Stimulated activated CD8-positive, alpha-beta memory T cell treated with anti-CD3 and anti-CD28 coated beads, Interleukin-12 subunit alpha, Interleukin-12 subunit beta, amount 100 ng/mL, for 4 hours (primary cell): ENCODE data around the gene STARD8.
"Not testable (repeated sequence)": the region's sequence is repeated elsewhere in the genome, so short reads cannot be mapped to it uniquely, and the experiment has no call there.

Source experiments
- DNase-seq: peaks from one replicate; pipeline ENCODE4 v3.0.0-alpha.2; 2020; ENCODE audit warnings: low read depth

Gene STARD8

DNA sequence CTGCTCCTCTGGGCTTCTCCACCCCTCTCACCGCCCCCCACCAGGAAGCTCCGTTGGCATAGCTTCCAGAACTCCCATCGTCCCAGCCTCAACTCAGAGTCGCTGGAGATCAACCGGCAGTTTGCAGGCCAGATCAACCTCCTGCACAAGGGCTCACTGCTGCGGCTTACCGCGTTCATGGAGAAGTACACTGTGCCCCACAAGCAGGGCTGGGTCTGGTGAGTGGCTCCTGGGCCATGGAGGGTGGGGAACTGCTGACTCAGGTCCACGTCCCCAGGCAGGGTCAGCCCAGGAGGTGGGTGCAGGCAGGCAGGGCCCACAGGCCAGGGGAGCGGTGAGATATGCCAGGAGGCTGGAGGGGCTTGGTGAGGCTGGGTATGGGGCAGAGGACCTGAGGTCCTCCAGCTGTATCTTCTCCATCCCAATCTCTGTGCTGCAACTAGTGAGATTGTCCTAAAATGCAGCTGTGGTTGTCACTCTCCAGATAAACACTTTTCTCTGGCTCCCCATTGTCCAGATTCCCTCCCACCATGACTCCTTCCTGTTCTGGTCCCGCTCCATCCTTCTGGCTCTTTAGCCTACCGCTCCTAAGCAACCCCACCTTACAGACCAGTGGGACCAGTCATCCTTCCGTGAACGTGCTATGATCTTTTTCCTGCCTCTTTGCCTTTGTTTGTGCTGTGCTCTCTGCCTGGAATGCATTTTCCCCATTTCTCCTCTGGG lies 71.9 kb downstream of the STARD8 start:
- no peak for DNase-seq

DNA sequence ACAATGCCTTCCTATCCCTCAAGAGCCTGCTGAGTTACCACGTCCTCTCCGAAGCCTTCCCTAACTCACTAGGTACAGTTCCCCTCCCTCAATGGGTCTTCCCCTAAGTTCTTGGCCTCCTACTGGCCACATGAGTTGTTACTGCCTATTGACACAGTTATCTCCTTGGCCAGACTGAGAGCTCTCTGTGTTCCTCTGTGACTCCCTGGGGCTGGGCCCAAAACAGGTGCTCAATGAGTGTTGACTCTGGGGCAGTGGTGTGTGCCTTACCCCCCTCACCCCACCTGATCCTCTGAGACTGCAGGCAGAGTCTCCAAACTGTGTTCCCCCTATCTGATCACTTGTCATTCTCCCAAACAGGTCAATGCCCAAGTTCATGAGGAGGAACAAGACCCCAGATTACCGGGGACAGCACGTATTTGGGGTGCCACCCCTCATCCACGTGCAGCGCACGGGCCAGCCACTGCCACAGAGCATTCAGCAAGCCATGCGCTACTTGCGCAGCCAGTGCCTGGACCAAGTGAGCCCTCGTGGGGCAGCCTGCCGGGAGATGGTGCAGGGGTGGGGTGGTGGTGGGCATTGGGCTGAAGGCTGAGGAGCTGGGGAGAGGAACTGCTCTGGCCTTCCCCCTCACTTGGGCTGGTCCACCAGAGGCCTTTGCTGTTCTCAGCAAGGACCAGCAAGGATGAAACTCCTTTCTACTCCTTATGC lies 72.6 kb downstream of the STARD8 start:
- no peak for DNase-seq

DNA sequence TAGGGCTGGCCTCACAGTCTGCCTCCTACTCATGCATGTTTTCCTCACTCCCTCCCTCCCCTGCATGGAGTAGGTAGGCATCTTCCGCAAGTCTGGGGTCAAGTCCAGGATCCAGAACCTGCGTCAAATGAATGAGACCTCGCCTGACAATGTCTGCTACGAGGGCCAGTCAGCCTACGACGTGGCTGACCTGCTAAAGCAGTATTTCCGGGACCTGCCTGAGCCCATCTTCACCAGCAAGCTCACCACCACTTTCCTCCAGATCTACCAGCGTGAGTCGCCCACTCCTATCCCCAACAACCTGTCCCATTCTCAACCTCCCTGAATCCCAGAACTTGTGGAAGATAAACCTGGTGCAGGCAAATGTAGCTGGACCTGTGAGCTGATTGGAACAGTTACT lies 73.4 kb downstream of the STARD8 start:
- DNase-seq: no peak

DNA sequence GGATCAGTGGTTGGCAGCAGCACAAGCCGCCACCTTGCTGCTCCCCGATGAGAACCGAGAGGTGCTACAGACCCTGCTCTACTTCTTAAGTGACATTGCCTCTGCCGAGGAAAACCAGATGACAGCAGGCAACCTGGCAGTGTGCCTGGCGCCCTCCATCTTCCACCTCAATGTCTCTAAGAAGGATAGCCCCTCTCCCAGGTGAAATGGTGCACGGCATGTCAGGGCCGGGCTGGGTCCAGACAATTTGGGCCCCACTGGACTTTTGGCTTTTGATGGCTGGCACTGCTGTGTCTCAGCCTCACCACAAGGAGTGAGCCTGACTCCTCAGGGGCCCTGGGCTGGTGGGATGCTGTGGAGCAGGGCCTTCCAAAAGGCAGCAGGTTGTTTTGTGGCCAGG lies 74.1 kb downstream of the STARD8 start:
- DNase-seq: no peak

DNA sequence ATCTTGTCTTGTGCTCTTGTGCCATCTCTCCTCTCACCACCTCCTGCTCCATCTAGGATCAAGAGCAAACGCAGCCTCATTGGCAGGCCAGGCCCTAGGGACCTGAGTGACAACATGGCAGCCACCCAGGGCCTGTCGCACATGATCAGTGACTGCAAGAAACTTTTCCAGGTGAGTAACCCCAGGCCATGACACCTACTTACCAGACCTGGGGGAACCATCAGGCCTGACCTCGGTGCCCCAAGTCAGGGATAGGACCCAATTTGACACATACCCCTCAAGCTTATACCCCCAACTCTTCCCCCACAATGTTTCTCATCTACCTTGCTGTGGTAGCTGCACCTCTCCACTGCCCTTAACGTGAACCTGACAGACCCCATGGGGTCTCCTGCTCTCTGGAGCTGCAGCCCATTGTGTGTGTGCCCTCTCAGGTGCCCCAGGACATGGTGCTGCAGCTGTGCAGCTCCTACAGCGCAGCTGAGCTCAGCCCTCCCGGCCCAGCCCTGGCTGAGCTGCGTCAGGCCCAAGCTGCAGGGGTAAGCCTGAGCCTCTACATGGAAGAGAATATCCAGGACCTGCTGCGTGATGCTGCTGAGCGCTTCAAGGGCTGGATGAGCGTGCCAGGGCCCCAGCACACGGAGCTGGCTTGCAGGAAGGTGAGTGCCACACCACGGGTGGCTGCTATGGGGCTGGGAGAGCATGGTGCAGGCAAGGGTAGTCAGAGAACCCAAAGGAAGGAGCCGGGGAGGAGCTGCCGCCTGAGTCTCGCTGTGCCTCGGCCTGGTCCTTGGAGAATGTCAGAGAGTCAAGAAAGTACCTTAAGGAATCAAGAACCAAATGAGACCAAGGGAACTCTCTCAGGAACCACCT lies 74.8 kb downstream of the STARD8 start:
- no peak for DNase-seq

DNA sequence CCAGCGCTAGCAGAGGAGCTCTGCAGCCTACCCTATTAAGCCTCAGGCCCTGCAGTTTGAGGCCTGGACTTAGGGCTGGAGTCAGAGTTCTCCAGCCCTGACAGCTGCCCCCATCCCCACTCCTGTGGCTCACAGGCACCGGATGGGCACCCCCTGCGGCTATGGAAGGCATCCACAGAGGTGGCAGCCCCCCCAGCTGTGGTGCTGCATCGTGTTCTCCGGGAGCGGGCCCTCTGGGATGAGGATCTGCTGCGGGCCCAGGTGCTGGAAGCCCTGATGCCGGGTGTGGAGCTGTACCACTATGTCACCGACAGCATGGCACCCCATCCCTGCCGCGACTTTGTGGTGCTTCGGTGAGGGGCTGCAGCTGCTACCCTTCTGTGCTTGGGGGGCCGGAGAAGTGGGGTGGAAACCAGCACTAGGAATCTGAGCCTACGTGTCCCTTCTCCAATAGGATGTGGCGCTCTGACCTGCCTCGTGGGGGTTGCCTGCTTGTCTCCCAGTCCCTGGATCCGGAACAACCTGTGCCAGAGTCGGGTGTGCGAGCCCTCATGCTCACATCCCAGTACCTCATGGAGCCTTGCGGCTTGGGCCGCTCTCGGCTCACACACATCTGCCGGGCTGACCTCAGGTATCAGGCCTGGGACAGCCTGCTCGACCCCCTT lies 76.2 kb downstream of the STARD8 start:
- DNase-seq: no peak

DNA sequence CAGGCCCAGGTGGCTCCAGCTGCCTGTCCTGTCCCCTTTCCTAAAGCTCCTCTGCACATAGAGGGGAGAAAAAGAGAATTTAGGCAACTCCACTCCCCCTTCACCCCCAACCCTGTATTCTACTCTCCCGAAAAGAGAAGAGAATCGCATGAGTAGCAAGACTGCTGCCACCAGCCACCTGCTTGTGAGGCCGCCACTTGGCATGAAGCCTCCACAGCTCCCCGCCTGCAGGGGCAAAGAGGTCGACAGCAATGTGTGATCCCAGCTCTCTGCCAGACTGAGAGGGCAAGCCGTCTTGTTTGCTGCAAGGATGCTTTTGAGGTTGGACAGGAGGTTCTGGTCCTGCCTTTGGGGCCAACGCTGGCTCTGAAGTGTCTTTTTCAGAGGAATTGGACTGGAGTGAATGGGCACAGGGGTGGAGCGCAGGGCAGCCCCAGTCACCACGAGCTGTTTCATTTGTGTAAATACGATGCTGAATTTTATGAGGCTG lies 77.1 kb downstream of the STARD8 start:
- no peak for DNase-seq

DNA sequence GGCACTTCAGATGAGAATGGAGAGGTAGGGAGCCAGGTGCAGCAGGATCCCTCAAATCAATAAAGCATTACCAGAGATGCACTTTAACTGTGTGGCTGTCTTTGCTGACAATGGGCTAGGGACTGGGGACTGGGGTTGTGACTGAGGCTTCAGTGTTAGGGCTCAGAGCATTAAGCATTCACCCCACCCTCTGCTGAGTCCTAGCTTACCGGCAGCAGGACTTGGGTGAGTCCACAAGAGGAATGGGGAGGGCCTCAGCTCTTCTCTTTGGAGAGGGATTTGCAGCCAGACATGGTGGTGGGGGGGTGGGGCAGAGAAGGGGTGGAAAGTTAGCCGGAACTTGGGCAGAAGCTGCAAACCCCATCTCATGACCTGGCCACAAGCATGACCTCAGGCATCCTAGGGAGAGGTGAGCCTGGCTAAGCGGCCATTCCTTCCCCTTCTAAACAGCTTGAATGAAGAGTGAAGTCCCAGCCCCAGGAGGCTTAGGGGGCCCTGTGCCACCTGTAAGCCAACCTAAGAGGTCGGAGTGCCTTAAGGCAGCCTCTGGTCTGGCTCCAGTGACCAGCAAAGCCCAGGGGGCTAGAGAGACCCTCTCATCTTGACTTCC lies 78.4 kb downstream of the STARD8 start:
- no peak for DNase-seq

DNA sequence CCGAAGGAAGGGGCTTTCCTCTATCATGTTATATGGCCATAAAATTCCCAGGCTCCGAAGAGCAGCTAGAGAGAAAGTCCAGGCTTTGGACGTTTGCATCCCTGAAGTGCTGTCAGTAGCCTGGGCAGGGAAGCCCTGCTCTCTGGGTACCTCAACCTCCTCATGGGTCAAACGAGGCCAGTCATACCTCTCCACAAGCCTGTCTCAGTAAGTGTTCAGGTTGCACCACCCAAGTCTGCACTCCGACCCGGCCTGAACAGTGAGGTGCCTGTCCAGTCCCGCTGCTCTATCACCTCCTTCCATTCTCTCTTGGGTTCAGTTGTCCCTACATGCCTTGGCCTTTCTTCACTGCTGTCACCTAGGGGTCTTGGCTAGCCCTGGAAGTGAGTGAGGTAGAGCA lies 78.9 kb downstream of the STARD8 start:
- no peak for DNase-seq

DNA sequence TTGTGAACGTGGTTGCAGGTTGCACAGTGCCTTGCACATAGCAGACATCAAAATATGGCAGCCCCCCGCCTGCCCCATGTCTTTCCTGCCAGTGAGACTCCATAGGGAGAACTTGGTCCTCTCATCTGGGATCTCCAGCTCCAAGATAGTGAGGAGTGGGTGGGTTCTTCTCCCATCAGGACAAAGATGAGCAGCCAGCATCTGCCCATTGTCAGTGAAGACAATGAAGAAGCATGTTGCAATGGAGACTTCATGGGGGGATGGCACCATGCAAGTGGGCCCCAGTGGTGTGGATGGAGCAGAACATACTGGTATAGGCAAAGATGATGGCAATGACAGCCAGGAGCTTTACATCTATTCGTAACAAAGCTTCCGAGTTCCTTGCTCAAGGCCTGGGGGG lies 80.2 kb downstream of the STARD8 start:
- no peak for DNase-seq

DNA sequence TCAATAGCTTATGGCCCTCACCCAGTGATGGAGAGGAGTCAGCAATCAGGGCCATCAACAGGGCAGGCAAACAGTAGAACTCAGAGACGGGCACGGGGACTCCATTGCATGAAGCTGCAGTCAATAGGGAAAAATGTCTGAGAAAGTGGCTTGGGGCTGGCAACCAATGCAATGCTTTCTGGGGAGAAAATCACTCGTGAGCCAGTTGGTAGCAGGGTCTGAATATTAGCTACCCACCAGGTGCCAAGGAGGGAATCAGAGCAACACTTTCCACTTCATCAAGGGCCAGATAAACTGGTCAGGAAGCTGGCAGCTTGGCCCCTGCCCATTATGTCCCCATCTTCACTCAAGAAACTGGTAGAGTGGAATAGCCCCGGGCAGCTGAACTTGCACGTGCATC lies 80.7 kb downstream of the STARD8 start:
- no peak for DNase-seq

DNA sequence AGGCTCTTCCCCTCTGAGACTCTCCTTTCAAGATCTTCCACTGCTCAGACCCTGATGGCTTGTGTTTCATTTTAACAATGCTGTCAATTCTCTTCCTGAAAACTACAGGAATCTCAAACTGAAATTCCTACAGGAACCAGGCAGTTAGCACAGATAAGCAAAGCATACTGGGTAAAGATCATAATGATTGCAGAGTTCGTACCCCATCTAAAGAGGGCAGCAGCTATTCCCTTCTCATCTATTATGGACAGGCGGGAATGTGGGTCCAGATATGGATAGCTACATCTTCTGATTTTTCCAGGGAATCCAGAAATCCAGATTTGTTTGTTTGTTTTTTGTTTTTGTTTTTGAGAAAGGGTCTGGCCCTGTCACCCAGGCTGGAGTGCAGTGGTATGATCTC lies 83.8 kb downstream of the STARD8 start:
- DNase-seq: no peak

DNA sequence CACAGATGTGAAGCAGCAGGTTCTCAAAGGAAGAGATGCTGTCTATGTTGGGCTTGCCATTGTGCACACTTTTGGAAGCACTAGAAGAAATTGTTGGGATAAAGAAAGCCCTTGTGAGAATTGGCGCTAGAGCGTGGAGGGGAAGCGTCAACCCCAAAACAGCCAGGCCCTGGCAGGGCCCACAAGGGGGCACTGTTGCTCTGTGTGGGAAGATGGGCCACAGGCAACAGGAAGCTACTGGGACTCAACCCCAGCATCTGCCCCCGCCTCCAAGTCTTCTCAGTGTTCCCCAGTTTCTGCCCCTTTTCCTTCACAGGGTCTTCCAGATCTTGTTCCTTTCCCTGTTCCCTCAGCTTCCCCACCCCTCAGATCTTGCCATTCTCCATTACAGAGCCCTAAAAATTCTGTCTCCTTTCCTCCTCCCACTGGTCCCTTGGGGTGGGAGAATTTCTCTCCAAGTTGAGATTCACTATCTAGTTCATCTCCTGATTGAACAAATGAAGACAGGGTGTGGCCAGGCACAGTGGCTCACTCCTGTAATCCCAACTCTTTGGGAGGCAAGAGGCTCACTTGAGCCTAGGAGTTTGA lies 85.5 kb downstream of the STARD8 start:
- no peak for DNase-seq

DNA sequence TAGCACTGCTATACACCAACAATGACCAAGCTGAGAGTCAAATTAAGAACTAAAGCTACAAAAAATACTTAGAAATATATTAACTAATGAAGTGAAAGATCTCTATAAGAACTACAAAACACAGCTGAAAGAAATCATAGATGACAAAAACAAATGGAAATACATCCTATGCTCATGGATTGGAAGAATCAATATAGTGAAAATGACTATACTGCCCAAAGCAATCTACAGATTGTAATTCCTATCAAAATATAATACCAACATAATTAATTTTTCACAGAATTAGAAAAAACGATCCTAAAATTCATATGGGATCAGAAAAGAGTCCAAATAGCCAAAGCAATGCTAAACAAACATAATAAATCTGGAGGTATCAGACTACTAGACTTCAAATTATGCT lies 87.8 kb downstream of the STARD8 start:
- DNase-seq: no peak

DNA sequence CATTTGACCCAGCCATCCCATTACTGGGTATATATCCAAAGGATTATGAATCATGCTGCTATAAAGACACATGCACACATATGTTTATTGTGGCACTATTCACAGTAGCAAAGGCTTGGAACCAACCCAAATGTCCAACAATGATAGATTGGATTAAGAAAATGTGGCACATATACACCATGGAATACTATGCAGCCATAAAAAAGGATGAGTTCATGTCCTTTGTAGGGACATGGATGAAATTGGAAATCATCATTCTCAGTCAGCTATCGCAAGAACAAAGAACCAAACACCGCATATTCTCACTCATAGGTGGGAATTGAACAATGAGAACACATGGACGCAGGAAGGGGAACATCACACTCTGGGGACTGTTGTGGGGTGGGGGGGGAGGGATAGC lies 94.4 kb downstream of the STARD8 start:
- DNase-seq: not testable (repeated sequence)

DNA sequence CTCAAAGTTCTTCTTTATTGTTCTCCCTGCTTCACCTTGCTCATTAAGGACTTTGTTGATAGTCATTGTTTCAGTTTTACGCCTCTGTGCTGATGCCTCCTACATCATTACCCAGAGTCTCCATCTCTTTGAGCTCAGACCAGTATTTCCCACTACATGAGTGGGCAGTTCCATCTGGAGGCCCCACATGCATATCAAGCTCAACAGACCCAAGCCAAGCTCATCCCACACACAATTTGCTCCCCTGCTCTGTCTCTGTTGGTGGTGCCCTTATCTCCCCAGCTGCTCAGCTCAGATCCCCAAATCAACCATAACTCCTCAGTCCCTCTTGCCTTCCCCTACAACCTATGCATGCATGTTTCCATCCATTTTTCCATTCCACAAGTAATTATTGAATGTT lies 96.3 kb downstream of the STARD8 start:
- no peak for DNase-seq

DNA sequence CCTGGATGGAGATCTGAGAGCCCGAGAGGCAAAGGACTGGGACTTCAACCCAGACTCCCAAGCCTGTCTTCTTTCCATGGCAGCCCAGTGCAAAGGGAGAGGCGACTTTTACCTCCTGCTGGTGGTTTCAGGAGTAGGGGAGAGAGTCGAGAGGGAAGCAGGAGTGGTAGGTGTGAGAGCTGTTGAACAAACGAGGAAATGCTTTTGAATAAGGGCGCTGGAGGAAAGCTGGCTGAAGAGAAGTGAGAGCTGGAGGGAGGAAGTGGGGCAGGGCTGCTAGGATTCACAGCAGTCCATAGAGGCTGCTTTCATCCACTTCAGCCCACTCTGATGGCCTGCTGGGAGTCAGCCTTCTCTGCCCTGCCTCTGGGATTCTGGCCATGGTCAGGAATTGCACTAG lies 99.5 kb downstream of the STARD8 start:
- no peak for DNase-seq

DNA sequence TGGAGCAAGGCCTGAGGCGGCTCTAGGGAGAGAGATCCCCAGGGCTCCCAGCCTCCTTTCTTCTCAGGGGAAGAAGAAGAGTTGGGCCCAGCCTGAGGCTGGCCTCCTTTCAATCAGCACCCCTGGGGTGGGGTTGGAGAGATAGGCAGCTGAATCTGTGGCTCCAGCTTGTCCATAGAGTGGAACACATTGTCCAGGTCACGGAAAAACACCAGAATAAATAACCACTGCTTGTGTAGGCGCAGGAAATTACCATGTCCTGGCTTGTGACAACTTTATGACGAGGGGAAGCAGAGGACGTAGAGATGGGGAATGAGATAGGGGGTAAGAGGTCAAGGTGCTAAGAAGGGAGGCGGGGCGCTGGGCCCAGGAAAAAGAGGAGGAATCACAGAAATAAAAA lies 100.6 kb downstream of the STARD8 start:
- DNase-seq: no peak

DNA sequence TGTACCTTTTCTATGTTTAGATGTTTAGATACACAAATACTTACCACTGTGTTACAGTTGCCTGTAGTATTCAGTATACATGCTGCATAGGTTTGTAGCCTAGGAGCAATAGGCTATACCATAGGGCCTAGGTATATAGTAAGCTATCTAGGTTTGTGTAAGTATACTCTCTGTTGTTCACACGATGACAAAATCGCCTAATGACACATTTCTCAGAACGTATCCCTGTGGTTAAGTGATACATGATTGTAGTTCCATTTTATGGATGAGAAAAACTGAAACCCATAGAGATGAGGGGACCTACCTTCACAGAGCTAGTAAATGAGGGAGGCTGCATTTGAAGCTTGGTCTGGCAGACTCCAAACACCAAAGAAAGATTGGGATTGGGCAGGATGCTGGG lies 102.0 kb downstream of the STARD8 start:
- DNase-seq: no peak

DNA sequence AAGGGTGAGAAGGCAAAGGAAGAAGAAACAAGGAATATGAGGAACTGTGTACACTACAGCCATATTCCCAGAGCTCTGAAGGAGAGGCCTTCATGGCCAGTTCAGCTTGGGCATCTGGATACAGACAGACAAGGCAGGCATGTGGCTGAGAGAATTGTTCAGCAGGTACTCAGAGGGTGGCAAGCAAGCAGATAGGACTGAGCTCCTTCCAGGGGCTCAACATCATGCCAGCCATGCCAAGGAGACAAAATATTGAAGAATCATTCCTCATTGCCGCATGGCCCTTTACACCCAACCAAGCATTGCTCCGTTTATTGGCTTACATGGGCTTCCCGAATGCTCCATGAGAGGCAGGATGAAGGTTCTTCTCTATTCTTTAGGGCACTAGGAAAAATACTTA lies 102.8 kb downstream of the STARD8 start:
- DNase-seq: no peak

DNA sequence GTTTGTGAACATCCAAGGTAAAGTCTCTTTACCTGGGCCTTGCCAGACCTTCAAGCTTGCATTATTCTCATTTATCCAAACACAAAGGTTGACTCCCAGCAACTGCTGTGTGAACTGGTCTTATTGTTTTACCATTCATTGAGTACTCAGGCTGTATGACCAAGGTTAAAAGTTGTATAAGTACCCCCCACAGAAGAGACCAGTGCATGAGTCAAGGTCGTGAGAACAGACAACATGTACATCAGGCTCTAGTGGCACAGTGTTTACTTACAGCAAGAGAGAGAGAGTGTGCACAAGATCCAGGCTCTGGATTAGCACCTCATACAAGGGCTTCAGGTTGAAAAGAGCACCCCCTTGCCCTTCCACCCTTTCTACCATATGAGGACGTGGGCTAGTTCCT lies 103.9 kb downstream of the STARD8 start:
- DNase-seq: no peak
